Small intestine (tissue), 7 donors: ENCODE data around the gene MAGEA12. TPM values are rescaled to one million over a fixed set of nuclear protein-coding genes. Genes with fewer than 3 reads are reported as not detected.
"Not testable (repeated sequence)": the region's sequence is repeated elsewhere in the genome, so short reads cannot be mapped to it uniquely, and the experiment has no call there.

Experiments
- DNase-seq, 2 donors: peaks; one replicate each; pipeline versions ENCODE4 v3.0.0 to v3.0.0-alpha.2; 2013
- FAIRE-seq: peaks from 2 replicates; lab custom pipeline; 2012; peaks lifted over from hg19 to GRCh38; lab: Jason Lieb, UNC
- H3K27ac ChIP-seq, 3 donors: one replicate each; pipeline ENCODE4 v1.5.1; 2013; ENCODE audit warnings: low read length in 2 of 3, mild to moderate bottlenecking in 2 of 3, control low read depth in 1 of 3, inconsistent platforms in 1 of 3, low read depth in 1 of 3, moderate library complexity in 1 of 3
- H3K27me3 ChIP-seq, 3 donors: one replicate each; pipeline ENCODE4 v1.6.1; 2013; ENCODE audit warnings: low read length in 3 of 3, inconsistent platforms in 1 of 3; ENCODE audit not compliant: control insufficient read depth in 3 of 3, insufficient read depth in 3 of 3
- H3K36me3 ChIP-seq, 3 donors: one replicate each; pipeline ENCODE4 v1.6.1; 2013; ENCODE audit warnings: low read length in 3 of 3, inconsistent platforms in 1 of 3, low read depth in 1 of 3, mild to moderate bottlenecking in 1 of 3, moderate library complexity in 1 of 3; ENCODE audit not compliant: control insufficient read depth in 3 of 3, insufficient read depth in 2 of 3
- H3K4me1 ChIP-seq, 3 donors: one replicate each; pipeline ENCODE4 v1.6.1; 2013; ENCODE audit warnings: low read length in 2 of 3, inconsistent platforms in 1 of 3, low read depth in 1 of 3, mild to moderate bottlenecking in 1 of 3, moderate library complexity in 1 of 3; ENCODE audit not compliant: control insufficient read depth in 3 of 3, insufficient read depth in 2 of 3
- H3K4me3 ChIP-seq, 3 donors: one replicate each; pipeline ENCODE4 v1.5.1; 2013; ENCODE audit warnings: low read length in 3 of 3, control low read depth in 1 of 3, inconsistent platforms in 1 of 3, low read depth in 1 of 3, mild to moderate bottlenecking in 1 of 3, moderate library complexity in 1 of 3
- H3K9me3 ChIP-seq, 2 donors: one replicate each; pipeline ENCODE4 v1.6.1; 2013; ENCODE audit warnings: low read depth in 1 of 2, low read length in 1 of 2; ENCODE audit not compliant: control insufficient read depth in 2 of 2, insufficient read depth in 1 of 2
- WGBS, 3 donors: extraction: QIAGEN DNeasy Blood & Tissue Kit; methylation state at CpG; one replicate each; pipeline ENCODE4 v1.1.7; 2013; 5-methylcytosine and 5-hydroxymethylcytosine counted together
- polyA plus RNA-seq, 4 donors: library from polyadenylated mRNA; stranded (reverse) in 3 of 4; unstranded in 1 of 4; fragments of 200-250 nt in 3 of 4; fragments of 120-200 nt in 1 of 4; gene quantifications; one replicate each; pipeline versions ENCODE4 v1.2.1 to v1.2.3, GENCODE V29; 2013
- donor health status: healthy with polysubstance abuse.
- donor health status: control.
- donor health status: control.
- donor health status: Bipolar disorder and iron deficiency.
- donor health status: healthy.

The MAGEA12 gene
- polyA plus RNA-seq, 4 donors, result not detected

GRCh38 chrX:152758918-152759317, 25.4 kb downstream of the MAGEA12 start, which contains the start of gene CSAG3:
Gene CSAG3, plus strand, starts transcription at chrX:152759218.
- H3K9me3 ChIP-seq, H3K36me3 ChIP-seq, H3K27ac ChIP-seq, FAIRE-seq, H3K4me3 ChIP-seq, H3K27me3 ChIP-seq, H3K4me1 ChIP-seq, DNase-seq: not testable (repeated sequence)
- no CpG with 5 or more reads among the region's 2 CpGs for WGBS, 3 donors

GRCh38 chrX:152759544-152759943, 26.0 kb downstream of the MAGEA12 start:
- DNase-seq, H3K27ac ChIP-seq, H3K9me3 ChIP-seq, H3K4me3 ChIP-seq, FAIRE-seq, H3K4me1 ChIP-seq, H3K27me3 ChIP-seq, H3K36me3 ChIP-seq: not testable (repeated sequence)
- 75 to 83% (median 79%) methylated on average over 1 to 3 of the region's 7 CpGs for WGBS, 3 donors

- 77 to 89% (median 87%) methylated on average over 2 to 4 of the region's 7 CpGs for WGBS, 3 donors
Measured at GRCh38 chrX:152761582-152761981, 28.0 kb downstream of the MAGEA12 start.

GRCh38 chrX:152766562-152766961, 33.0 kb downstream of the MAGEA12 start:
- not testable (repeated sequence) for H3K4me3 ChIP-seq, H3K27ac ChIP-seq, H3K4me1 ChIP-seq, H3K9me3 ChIP-seq, FAIRE-seq, H3K36me3 ChIP-seq, DNase-seq, H3K27me3 ChIP-seq
- WGBS, 3 donors, result 65 to 77% (median 67%) methylated on average over 9 of the region's 9 CpGs

More at GRCh38 chrX:152761582-152761981, 28.0 kb downstream of the MAGEA12 start:
- H3K27me3 ChIP-seq, H3K36me3 ChIP-seq, DNase-seq, FAIRE-seq, H3K27ac ChIP-seq, H3K4me1 ChIP-seq, H3K4me3 ChIP-seq, H3K9me3 ChIP-seq: not testable (repeated sequence)

- not testable (repeated sequence) for H3K27me3 ChIP-seq, H3K4me1 ChIP-seq, H3K9me3 ChIP-seq, H3K36me3 ChIP-seq, DNase-seq, H3K27ac ChIP-seq, FAIRE-seq, H3K4me3 ChIP-seq
- WGBS, 3 donors, result 80% methylated on average over 2 of the region's 29 CpGs; no CpG with 5 or more reads in 2 of the 3 donors
Measured at GRCh38 chrX:152769549-152770289, 36.2 kb downstream of the MAGEA12 start, which contains the start of gene MAGEA6. Gene MAGEA6, minus strand, starts transcription at chrX:152769689. Its CDS starts 2,039 bp downstream, at chrX:152767650.

- not testable (repeated sequence) for DNase-seq, H3K27ac ChIP-seq, H3K9me3 ChIP-seq, FAIRE-seq, H3K4me1 ChIP-seq, H3K4me3 ChIP-seq, H3K36me3 ChIP-seq, H3K27me3 ChIP-seq
- no CpG with 5 or more reads among the region's 3 CpGs for WGBS, 3 donors
Measured at GRCh38 chrX:152787062-152787461, 53.5 kb downstream of the MAGEA12 start.

Other genes starting within 250 kb of the MAGEA12 start
- 1 to 10 TPM in 1 of 4 donors, under 1 TPM in 1, not detected in 2; 0.09 to 1.1 TPM for gene GABRQ, start 95.9 kb upstream of the MAGEA12 start, polyA plus RNA-seq
- not detected for gene MAGEA3, start 35.0 kb upstream of the MAGEA12 start, polyA plus RNA-seq
- gene CSAG2, start 24.5 kb upstream of the MAGEA12 start, polyA plus RNA-seq, result not detected
- gene MAGEA2B, start 19.1 kb upstream of the MAGEA12 start, polyA plus RNA-seq, result not detected
- gene CSAG1, start within 50 bp of the MAGEA12 start, polyA plus RNA-seq, result not detected
- gene MAGEA2, start 20.1 kb downstream of the MAGEA12 start, polyA plus RNA-seq, result not detected
- under 1 TPM in 1 of 4 donors, not detected in 3; 0.12 TPM for gene CSAG3, start 25.5 kb downstream of the MAGEA12 start, polyA plus RNA-seq
- gene MAGEA6, start 35.9 kb downstream of the MAGEA12 start, polyA plus RNA-seq, result not detected
- 10 to 100 TPM; 11.1 to 29.1 (median 20.3) TPM for gene CETN2, start 97.0 kb downstream of the MAGEA12 start, polyA plus RNA-seq
- 10 to 100 TPM; 13.8 to 28.4 (median 19.9) TPM for gene NSDHL, start 97.3 kb downstream of the MAGEA12 start, polyA plus RNA-seq
- 1 to 10 TPM in 3 of 4 donors, under 1 TPM in 1; 0.45 to 1.8 (median 1.2) TPM for gene ZNF185, start 164.3 kb downstream of the MAGEA12 start, polyA plus RNA-seq